GM12878 (cell line): ENCODE measurements around the gene UQCR11.

ENCODE experiments used
- BACH1 ChIP-seq: fragments of 450-650 bp; IDR thresholded peaks from 2 replicates; pipeline ENCODE4 v1.6.1; 2017; ENCODE audit warnings: mild to moderate bottlenecking, borderline replicate concordance
- CBFB ChIP-seq: IDR thresholded peaks from 2 replicates; pipeline ENCODE4 v1.6.1; 2016; ENCODE audit warnings: antibody characterized with exemption, low read depth
- CEBPB ChIP-seq, 2 experiments: fragments of 150-350 bp in 1 of 2; IDR thresholded peaks; 2 replicates each; pipeline ENCODE4 v1.6.1; 2012 to 2014; ENCODE audit warnings: low read depth in 2 of 2, low read length in 2 of 2, borderline replicate concordance in 1 of 2, inconsistent platforms in 1 of 2
- EGR1 ChIP-seq, 2 experiments: IDR thresholded peaks; 1 replicate in 1 of 2; 2 replicates in 1 of 2; pipeline ENCODE4 v1.6.1; 2011 to 2012; ENCODE audit warnings: low read depth in 2 of 2, low read length in 2 of 2, borderline replicate concordance in 1 of 2, mild to moderate bottlenecking in 1 of 2, moderate library complexity in 1 of 2
- EP300 ChIP-seq, 2 experiments: fragments of 150-350 bp in 1 of 2; IDR thresholded peaks; 2 replicates each; pipeline ENCODE4 v1.6.1; 2011 to 2012; ENCODE audit warnings: low read depth in 2 of 2, low read length in 2 of 2, borderline replicate concordance in 1 of 2, improper control_type of control experiment in 1 of 2, inconsistent platforms in 1 of 2; ENCODE audit not compliant: control insufficient read depth in 1 of 2
- EZH2 ChIP-seq: IDR thresholded peaks from 2 replicates; pipeline ENCODE4 v1.6.1; 2012; ENCODE audit warnings: low read depth, mild to moderate bottlenecking, control low read depth, inconsistent platforms, low read length, borderline replicate concordance; ENCODE audit not compliant: control insufficient read depth
- PAX8 ChIP-seq: fragments of 450-650 bp; IDR thresholded peaks from 2 replicates; pipeline ENCODE4 v1.6.1; 2017; ENCODE audit warnings: mild to moderate bottlenecking, moderate library complexity
- SUPT20H ChIP-seq: IDR thresholded peaks from 2 replicates; pipeline ENCODE4 v1.6.1; 2011; ENCODE audit warnings: low read depth, mild to moderate bottlenecking, low read length, moderate library complexity, borderline replicate concordance; ENCODE audit not compliant: control insufficient read depth
- SUZ12 ChIP-seq: fragments of 200-600 bp; sonication (generic); IDR thresholded peaks from one replicate; pipeline ENCODE4 v1.6.1; 2018; ENCODE audit warnings: antibody characterized with exemption, mild to moderate bottlenecking; ENCODE audit not compliant: unreplicated experiment
- TARDBP ChIP-seq: IDR thresholded peaks from 2 replicates; pipeline ENCODE4 v1.6.1; 2016; ENCODE audit warnings: borderline replicate concordance
- ZNF207 ChIP-seq: fragments of 450-650 bp; IDR thresholded peaks from 2 replicates; pipeline ENCODE4 v1.6.1; 2014; ENCODE audit warnings: antibody characterized with exemption, mild to moderate bottlenecking, borderline replicate concordance
- TF ChIP-seq, protein P1 (sequence below), 3 experiments: IDR thresholded peaks in 2 of 3; conservative IDR thresholded peaks in 1 of 3; 2 replicates each; pipeline ENCODE4 v1.5.1; 2011; ENCODE audit warnings: low read depth in 3 of 3, low read length in 3 of 3, mild to moderate bottlenecking in 3 of 3, control low read depth in 2 of 3, moderate library complexity in 2 of 3, inconsistent platforms in 1 of 3, mixed read lengths in 1 of 3; ENCODE audit not compliant: control insufficient read depth in 2 of 3, insufficient read depth in 1 of 3; ENCODE audit errors: extremely low read depth in 1 of 3
- TF ChIP-seq, protein P2 (sequence below): IDR thresholded peaks from 2 replicates; pipeline ENCODE4 v1.6.1; 2011; ENCODE audit warnings: low read depth, mild to moderate bottlenecking, low read length, moderate library complexity, borderline replicate concordance; ENCODE audit errors: extremely low read depth

DNA sequence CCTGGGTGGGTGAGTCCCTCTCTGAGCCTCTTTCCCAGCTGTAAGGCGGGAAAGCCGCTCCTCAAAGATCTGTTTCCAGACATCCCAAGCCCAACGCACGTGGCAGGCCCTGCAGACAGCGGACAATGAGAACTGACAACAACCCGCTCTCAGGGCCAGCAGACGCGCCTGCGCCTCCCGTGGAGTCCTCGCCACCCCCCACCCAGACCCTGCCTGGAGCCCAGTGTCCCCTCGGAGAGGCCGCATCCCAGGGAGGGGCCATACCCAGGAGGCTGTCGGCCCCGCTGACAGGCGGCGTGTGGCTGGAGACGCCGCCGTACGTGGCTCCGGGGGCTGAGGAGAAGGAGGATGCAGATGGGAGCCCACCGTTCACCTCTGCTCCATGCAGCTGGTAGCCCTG lies 16.3 kb upstream of the UQCR11 start:
- TF ChIP-seq, protein P1, sequence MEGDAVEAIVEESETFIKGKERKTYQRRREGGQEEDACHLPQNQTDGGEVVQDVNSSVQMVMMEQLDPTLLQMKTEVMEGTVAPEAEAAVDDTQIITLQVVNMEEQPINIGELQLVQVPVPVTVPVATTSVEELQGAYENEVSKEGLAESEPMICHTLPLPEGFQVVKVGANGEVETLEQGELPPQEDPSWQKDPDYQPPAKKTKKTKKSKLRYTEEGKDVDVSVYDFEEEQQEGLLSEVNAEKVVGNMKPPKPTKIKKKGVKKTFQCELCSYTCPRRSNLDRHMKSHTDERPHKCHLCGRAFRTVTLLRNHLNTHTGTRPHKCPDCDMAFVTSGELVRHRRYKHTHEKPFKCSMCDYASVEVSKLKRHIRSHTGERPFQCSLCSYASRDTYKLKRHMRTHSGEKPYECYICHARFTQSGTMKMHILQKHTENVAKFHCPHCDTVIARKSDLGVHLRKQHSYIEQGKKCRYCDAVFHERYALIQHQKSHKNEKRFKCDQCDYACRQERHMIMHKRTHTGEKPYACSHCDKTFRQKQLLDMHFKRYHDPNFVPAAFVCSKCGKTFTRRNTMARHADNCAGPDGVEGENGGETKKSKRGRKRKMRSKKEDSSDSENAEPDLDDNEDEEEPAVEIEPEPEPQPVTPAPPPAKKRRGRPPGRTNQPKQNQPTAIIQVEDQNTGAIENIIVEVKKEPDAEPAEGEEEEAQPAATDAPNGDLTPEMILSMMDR (IDR thresholded peaks at IDR 0.05 in 2 of 3, conservative IDR thresholded peaks at IDR 0.05 in 1 of 3; ENCODE audit: control insufficient read depth in 2 of 3, extremely low read depth in 1 of 3, insufficient read depth in 1 of 3, low read depth in 3 of 3, low read length in 3 of 3) = no peak
- no peak for TF ChIP-seq BACH1
- no peak for TF ChIP-seq PAX8
- no peak for TF ChIP-seq CEBPB (IDR thresholded peaks at IDR 0.05; ENCODE audit: borderline replicate concordance in 1 of 2, low read depth in 2 of 2, low read length in 2 of 2)
- TF ChIP-seq EP300 (IDR thresholded peaks at IDR 0.05; ENCODE audit: borderline replicate concordance in 1 of 2, control insufficient read depth in 1 of 2, low read depth in 2 of 2, low read length in 2 of 2) = no peak
- no peak for TF ChIP-seq EGR1 (IDR thresholded peaks at IDR 0.05; ENCODE audit: borderline replicate concordance in 1 of 2, low read depth in 2 of 2, low read length in 2 of 2)
- no peak for TF ChIP-seq SUPT20H
- TF ChIP-seq, protein P2, sequence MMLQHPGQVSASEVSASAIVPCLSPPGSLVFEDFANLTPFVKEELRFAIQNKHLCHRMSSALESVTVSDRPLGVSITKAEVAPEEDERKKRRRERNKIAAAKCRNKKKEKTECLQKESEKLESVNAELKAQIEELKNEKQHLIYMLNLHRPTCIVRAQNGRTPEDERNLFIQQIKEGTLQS = no peak
- TF ChIP-seq TARDBP = no peak
- no peak for TF ChIP-seq SUZ12
- TF ChIP-seq ZNF207 = no peak
- TF ChIP-seq CBFB = no peak
- no peak for TF ChIP-seq EZH2
